ELF-1 (cell line): Measurements from ENCODE around the gene ANKRD62.
"Not testable (repeated sequence)": the region's sequence is repeated elsewhere in the genome, so short reads cannot be mapped to it uniquely, and the experiment has no call there.

Source experiments
- DNase-seq: peaks from one replicate; pipeline ENCODE4 v3.0.0-alpha.2; 2016; ENCODE audit warnings: low read depth, low spot score

ANKRD62 gene

GRCh38 chr18:12092398-12093229 lies 1.0 kb upstream of the ANKRD62 start:
- peak; percentile 65 for DNase-seq

GRCh38 chr18:12098374-12098773 lies 4.7 kb downstream of the ANKRD62 start:
- DNase-seq, result no peak

- DNase-seq, result no peak
Measured at GRCh38 chr18:12099160-12099559, 5.5 kb downstream of the ANKRD62 start.

- no peak for DNase-seq
Measured at GRCh38 chr18:12101266-12101665, 7.6 kb downstream of the ANKRD62 start.

DNA sequence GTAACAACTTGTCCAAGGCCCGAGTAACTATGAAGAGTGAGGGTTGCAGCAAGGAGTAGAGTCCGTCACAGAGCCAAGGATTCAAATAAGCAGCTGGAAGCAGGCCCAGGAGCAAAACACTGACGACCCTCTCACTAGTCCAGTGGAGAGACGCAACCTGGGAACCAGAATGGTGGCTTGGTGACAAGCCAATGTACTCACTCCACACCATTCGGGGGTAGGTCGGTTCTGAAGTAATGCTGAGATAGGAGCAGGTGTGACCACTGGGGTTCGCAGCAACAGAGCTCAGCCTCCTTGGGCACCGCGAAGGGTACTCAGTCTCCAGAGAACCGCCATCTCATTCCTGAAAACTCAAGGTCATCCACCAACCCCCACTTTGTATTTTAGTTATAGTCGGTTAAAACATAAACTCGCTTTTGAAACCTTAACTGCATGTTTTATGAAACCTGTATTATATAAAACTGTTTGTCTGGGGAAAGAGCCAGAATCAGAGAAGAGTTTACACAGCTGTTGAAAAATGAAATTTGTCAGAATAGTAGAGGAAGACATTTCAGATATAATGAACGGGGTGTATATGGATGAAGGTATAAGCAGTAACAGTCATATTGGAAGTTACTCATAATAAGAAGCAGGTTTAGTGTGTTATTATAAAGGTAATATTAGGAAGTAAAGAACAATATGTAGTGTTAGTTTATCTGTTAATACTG lies 8.6 kb downstream of the ANKRD62 start:
- DNase-seq, result no peak

DNA sequence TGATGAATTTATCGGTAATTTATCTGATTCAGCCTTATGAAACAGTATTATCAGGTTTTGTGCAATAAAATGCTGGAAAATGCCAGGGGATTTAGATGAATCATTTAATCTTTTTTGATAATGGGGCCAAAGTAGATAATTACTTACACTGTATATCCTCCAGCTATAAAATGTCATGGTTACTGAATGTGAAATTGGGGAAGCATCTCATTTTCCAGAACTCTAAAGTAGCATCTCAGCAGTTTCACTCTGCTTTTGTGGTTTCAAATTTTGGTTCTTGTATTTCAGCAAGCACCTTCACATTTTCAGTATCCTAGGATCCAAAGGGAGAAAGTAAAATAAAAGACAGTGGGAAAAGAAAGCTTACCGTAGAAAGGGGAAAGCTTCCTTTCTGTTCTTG lies 12.8 kb downstream of the ANKRD62 start:
- DNase-seq, result no peak

GRCh38 chr18:12109836-12110235 lies 16.2 kb downstream of the ANKRD62 start:
- no peak for DNase-seq

DNA sequence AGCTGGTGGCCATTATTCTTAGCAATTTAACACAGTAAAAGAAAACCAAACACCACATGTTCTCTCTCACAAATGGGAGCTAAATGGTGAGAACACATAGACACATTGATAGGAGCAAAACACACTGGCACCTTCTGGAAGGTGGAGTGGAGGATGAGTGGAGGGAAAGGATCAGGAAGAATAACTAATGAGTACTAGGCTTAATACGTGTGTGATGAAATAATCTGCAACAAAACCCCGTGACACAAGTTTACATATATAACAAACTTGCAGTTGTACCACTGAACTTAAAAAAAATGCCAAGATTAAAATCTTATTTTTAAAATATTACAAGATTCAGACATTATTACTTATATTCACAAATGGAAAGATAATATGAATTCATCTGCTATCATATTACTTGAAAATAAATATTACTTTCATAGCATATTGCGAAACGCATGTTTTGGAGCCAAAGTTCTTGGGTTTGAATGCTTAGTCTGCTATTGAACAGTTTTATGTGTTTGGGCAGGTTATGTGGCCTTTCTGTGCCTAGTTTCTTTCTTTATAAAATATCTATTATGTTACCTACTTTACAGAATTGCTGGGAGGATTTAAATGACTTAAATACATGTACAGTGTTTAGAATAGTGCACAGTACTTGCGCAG lies 20.5 kb downstream of the ANKRD62 start:
- no peak for DNase-seq

GRCh38 chr18:12119358-12119757 lies 25.7 kb downstream of the ANKRD62 start:
- DNase-seq, result no peak

- peak; percentile 60 for DNase-seq
Measured at GRCh38 chr18:12121175-12122042, 27.8 kb downstream of the ANKRD62 start.

DNA sequence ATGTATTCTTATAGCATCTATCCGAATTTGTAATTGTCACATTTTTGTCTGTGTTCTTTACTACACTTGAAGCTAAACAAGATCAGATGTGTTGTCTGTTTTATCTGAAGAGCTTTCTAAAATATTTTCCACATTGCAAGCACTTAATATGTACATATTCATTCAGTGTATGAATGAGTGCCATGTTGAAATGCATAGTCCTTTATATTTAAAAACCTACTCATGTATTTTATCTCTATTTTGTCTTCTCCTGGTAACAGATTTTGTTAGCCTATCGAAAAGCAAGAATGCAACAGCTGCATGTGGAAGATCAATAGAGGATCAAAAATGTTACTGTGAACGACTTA lies 28.4 kb downstream of the ANKRD62 start:
- DNase-seq, result not testable (repeated sequence)

DNA sequence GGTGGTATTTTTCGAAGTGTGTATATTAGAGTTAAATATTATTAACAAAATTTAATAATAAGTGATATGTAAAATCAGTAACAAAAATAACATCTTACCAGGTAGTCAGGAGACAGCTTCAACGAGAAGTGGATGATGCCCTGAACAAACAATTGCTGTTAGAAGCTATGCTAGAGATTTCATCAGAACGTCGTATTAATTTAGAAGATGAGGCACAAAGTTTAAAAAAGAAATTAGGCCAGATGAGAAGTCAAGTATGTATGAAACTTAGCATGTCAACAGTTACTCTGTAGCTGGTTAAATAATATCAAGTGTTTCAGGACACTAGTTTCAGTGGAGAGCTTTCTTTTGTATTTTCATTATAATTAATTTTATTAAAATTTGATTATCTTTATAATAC lies 34.0 kb downstream of the ANKRD62 start:
- DNase-seq, result not testable (repeated sequence)

DNA sequence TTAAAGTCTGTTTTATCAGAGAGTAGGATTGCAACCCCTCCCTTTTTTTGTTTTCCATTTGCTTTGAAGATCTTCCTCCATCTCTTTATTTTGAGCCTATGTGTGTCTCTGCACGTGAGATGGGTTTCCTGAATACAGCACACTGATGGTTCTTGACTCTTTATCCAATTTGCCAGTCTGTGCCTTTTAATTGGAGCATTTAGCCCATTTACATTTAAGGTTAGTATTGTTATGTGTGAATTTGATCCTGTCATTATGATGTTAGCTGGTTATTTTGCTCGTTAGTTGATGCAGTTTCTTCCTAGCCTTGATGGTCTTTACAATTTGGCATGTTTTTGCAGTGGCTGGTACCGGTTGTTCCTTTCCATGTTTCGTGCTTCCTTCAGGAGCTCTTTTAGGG lies 45.2 kb downstream of the ANKRD62 start:
- DNase-seq, result not testable (repeated sequence)

- DNase-seq, result not testable (repeated sequence)
Measured at GRCh38 chr18:12140866-12141265, 47.2 kb downstream of the ANKRD62 start.

- not testable (repeated sequence) for DNase-seq
Measured at GRCh38 chr18:12141778-12142177, 48.1 kb downstream of the ANKRD62 start.

DNA sequence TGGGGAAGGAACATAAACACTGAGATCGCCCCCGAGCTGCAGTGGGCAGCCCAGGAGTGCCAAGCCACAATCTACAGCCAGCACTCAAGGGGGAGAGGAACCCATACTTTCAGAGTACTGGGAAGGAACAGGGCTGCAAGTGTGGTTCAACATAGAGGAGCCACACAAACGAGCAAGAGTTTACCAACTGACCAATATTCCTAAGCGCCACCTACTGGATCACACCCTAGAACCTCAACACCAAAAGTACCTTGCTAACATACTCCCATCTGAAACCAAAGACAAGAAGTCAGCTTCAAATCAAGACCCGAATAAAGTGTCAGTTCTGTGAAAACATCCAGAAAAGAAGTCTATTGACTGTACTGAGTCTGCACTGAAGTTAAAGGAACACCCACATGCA lies 55.8 kb downstream of the ANKRD62 start:
- DNase-seq, result not testable (repeated sequence)

- DNase-seq, result no peak
Measured at GRCh38 chr18:12154361-12154760, 60.7 kb downstream of the ANKRD62 start.

GRCh38 chr18:12155996-12156395 lies 62.4 kb downstream of the ANKRD62 start:
- DNase-seq, result no peak

GRCh38 chr18:12159446-12159845 lies 65.8 kb downstream of the ANKRD62 start:
- DNase-seq, result no peak

- no peak for DNase-seq
Measured at GRCh38 chr18:12162786-12163185, 69.1 kb downstream of the ANKRD62 start.

- DNase-seq, result no peak
Measured at GRCh38 chr18:12165038-12165768, 71.6 kb downstream of the ANKRD62 start.
